Panc1 (cell line): Measurements from ENCODE around the gene TGIF1.

ENCODE experiments used
- SIN3A ChIP-seq: IDR thresholded peaks from 2 replicates; pipeline ENCODE4 v1.6.1; 2012; ENCODE audit warnings: low read depth, mild to moderate bottlenecking, low read length, moderate library complexity, borderline replicate concordance; ENCODE audit not compliant: insufficient read depth
- TF ChIP-seq, protein P1 (sequence below), 2 experiments: IDR thresholded peaks; 2 replicates each; pipeline ENCODE4 v1.6.1; 2011 to 2012; ENCODE audit warnings: low read depth in 2 of 2, control low read depth in 1 of 2, low read length in 1 of 2, mild to moderate bottlenecking in 1 of 2, moderate library complexity in 1 of 2; ENCODE audit not compliant: insufficient read depth in 1 of 2
- TF ChIP-seq, protein P2 (sequence below): fragments of 450-650 bp; IDR thresholded peaks from 2 replicates; pipeline ENCODE4 v1.5.1; 2017; ENCODE audit warnings: mild to moderate bottlenecking

DNA sequence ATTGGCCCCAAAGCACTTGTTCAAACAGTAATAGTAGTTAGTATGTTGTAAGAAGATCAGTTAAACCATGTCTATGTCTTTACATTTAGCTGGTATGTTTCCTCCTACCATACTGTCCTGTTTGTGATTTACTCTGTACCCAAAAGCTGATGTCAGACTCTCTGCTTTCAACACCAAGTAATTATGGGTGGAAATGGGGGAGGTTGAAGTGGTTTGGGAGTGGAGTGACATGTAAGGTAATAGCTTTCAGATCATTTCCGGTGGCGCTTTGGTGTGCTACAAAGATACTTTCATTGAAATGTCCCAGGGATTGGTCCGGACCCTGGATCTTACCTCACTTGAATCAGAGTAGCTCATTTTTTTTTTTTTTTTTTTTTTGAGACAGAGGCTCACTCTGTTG, 39.7 kb upstream of the TGIF1 start:
- TF ChIP-seq, protein P1, sequence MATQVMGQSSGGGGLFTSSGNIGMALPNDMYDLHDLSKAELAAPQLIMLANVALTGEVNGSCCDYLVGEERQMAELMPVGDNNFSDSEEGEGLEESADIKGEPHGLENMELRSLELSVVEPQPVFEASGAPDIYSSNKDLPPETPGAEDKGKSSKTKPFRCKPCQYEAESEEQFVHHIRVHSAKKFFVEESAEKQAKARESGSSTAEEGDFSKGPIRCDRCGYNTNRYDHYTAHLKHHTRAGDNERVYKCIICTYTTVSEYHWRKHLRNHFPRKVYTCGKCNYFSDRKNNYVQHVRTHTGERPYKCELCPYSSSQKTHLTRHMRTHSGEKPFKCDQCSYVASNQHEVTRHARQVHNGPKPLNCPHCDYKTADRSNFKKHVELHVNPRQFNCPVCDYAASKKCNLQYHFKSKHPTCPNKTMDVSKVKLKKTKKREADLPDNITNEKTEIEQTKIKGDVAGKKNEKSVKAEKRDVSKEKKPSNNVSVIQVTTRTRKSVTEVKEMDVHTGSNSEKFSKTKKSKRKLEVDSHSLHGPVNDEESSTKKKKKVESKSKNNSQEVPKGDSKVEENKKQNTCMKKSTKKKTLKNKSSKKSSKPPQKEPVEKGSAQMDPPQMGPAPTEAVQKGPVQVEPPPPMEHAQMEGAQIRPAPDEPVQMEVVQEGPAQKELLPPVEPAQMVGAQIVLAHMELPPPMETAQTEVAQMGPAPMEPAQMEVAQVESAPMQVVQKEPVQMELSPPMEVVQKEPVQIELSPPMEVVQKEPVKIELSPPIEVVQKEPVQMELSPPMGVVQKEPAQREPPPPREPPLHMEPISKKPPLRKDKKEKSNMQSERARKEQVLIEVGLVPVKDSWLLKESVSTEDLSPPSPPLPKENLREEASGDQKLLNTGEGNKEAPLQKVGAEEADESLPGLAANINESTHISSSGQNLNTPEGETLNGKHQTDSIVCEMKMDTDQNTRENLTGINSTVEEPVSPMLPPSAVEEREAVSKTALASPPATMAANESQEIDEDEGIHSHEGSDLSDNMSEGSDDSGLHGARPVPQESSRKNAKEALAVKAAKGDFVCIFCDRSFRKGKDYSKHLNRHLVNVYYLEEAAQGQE (IDR thresholded peaks at IDR 0.05; ENCODE audit: insufficient read depth in 1 of 2, low read depth in 2 of 2, low read length in 1 of 2) = no peak
- TF ChIP-seq, protein P2, sequence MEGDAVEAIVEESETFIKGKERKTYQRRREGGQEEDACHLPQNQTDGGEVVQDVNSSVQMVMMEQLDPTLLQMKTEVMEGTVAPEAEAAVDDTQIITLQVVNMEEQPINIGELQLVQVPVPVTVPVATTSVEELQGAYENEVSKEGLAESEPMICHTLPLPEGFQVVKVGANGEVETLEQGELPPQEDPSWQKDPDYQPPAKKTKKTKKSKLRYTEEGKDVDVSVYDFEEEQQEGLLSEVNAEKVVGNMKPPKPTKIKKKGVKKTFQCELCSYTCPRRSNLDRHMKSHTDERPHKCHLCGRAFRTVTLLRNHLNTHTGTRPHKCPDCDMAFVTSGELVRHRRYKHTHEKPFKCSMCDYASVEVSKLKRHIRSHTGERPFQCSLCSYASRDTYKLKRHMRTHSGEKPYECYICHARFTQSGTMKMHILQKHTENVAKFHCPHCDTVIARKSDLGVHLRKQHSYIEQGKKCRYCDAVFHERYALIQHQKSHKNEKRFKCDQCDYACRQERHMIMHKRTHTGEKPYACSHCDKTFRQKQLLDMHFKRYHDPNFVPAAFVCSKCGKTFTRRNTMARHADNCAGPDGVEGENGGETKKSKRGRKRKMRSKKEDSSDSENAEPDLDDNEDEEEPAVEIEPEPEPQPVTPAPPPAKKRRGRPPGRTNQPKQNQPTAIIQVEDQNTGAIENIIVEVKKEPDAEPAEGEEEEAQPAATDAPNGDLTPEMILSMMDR = no peak
- no peak for TF ChIP-seq SIN3A
